LNCaP clone FGC (cell line): ENCODE results near the gene NOD2.
A peak's percentile ranks its signal among the peaks of the same experiment; 100 is the strongest.

Experiments
- DNase-seq: peaks from one replicate; pipeline ENCODE4 v3.0.0-alpha.2; 2011; ENCODE audit warnings: low read depth
- H3K4me3 ChIP-seq: 2 replicates; pipeline ENCODE4 v1.5.1; 2011; ENCODE audit warnings: mild to moderate bottlenecking, low read depth, low read length, control low read depth
- TF ChIP-seq, protein P1 (sequence below): IDR thresholded peaks from 2 replicates; pipeline ENCODE4 v1.5.1; 2012; ENCODE audit warnings: mild to moderate bottlenecking; ENCODE audit not compliant: control insufficient read depth, insufficient read depth; ENCODE audit errors: extremely low read depth

The NOD2 gene

DNA sequence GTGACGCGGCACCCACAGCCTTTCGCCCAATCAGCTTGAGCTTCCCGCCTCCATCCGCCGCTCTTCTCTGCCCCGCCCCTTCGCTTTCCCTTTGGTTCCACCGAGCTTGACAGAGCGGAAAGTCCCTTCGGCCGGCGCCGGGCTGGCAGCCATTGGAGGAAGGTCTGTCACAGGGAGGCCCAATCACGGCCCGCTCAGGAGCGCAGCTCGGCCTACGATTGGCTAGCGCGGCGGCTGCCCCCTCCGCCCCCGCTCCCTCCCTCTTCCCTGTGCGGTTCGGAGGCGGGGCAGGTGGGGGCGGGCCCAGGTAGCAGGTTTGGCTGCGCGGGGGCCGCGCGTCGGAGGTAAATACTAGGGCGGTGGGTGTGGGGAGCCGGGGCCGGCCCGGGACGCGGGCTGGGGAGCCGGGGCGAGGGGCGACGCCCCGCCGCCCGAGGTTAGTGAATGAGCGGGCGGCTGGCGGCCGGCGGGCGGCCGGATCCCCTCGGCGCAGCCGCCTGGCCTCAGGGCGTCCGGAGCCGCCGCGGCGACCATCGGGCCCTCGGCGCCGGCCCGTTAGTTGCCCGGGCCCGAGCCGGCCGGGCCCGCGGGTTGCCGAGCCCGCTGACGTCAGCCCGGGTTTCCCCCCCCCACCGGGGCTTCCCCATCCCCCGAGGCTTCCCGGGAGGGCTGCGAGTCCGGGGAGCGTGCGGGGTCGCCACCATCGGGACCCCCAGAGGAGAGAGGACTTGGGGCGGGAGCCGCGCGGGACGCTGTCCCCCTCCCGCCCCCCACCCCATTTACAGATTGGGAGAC lies 48.6 kb downstream of the NOD2 start, which contains the start of gene CYLD:
CYLD (plus strand) TSS at position 306 of the 795 bp plus-strand sequence. CDS start 7,613 bp downstream, outside the sequence.
- DNase-seq = peak; percentile 98
- peak within 1 kb of the TSS; percentile 66 for H3K4me3 ChIP-seq
- TF ChIP-seq, protein P1, sequence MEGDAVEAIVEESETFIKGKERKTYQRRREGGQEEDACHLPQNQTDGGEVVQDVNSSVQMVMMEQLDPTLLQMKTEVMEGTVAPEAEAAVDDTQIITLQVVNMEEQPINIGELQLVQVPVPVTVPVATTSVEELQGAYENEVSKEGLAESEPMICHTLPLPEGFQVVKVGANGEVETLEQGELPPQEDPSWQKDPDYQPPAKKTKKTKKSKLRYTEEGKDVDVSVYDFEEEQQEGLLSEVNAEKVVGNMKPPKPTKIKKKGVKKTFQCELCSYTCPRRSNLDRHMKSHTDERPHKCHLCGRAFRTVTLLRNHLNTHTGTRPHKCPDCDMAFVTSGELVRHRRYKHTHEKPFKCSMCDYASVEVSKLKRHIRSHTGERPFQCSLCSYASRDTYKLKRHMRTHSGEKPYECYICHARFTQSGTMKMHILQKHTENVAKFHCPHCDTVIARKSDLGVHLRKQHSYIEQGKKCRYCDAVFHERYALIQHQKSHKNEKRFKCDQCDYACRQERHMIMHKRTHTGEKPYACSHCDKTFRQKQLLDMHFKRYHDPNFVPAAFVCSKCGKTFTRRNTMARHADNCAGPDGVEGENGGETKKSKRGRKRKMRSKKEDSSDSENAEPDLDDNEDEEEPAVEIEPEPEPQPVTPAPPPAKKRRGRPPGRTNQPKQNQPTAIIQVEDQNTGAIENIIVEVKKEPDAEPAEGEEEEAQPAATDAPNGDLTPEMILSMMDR = no peak

DNA sequence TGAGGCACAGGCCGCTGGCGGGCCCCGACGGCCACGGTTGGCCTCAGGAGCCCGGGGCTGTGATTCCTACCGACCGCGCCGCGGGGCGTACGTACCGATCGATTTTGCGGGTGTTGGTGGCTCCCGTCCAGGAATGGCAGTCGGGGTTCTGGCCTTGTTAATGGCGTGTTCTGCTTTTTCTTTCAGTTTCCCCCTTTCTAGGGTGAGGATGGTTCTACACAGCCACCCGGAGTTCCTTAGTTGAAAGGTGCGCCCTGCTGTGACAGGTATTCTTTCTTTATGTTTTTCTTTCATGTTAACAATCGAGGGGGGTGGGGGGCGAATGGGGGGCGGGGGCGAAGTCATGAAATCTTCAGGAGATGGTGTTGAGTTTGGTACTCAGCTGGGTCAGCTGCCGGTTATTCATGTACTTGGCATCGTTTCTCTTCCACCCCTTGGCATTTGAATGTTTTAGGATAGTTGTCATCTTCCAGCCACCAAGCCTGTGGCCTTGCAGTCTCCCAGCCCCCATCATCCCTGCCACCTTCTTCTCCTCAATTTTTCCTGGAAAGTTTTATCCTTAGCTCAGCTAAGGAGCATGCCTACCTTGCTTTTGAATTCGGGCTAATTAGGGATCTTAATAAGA lies 49.3 kb downstream of the NOD2 start:
- peak overlapping the region; percentile 66 for H3K4me3 ChIP-seq
- TF ChIP-seq, protein P1 = no peak
- DNase-seq = no peak

DNA sequence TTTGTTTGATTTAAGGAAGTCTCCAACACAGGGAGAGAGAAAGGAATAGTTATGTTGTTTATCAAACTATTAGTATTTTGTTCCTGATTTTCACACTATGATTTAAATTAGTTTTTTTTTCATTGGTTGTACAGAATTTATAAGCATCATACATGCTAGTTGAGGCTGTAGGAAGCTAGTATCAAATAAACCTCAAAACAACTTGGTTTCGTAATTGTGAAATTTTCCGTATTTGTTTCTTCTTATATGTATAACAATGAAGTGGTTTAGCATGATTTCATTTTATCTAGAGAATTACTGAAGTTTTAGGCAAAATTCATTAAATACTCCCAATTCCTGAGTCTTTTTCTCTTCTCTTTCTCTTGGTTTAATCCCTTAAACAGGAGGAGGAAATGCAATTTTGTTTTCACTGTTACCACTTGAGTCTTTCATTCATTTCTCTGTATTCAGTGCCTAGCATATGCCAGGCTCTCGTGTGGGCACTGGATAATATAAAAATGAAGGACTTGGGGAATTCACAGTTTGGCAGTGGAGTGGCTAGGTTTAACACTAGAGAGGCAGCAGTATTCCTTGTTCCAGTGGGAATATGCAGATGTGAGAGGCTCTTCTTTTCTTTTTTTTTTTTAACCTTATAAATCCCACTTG lies 50.3 kb downstream of the NOD2 start:
- no peak overlapping the region for H3K4me3 ChIP-seq
- TF ChIP-seq, protein P1 = no peak
- no peak for DNase-seq

DNA sequence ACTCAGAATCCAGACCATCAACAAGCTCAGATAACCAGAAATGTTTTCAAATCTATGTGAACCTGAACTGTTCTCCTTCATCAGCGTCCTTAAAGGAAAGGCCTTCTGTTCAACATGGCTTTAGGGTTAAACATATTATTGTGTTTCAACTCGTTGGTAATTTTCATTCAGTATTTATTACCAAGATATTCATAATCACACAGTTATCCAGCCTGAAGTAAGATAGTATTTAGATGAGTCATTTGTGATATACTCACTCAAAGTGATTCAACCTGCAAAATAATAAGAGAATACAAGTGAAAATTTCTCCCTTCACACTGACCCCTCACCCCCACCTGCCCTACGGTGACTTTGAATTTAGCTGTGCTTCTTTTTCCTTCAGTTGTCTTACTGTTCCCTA lies 51.5 kb downstream of the NOD2 start:
- H3K4me3 ChIP-seq = no peak overlapping the region
- no peak for DNase-seq
- TF ChIP-seq, protein P1 = no peak

DNA sequence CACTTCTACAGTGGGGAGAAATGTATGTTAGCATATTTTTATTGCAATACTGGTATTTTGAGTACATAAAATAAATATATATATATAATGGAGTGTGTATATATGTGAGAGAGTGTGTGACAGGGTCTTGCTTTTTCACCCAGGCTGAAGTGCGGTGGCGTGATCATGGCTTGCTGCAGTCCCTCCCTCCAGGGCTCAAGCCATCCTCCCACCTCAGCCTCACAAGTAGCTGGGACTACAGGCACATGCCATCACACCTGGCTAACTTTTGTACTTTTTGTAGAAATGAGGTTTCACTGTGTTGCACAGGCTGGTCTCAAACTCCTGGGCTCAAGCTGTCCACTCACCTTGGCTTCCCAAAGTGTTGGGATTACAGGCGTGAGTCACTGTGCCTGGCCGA lies 52.5 kb downstream of the NOD2 start:
- DNase-seq = no peak
- H3K4me3 ChIP-seq = no peak overlapping the region
- TF ChIP-seq, protein P1 = no peak

DNA sequence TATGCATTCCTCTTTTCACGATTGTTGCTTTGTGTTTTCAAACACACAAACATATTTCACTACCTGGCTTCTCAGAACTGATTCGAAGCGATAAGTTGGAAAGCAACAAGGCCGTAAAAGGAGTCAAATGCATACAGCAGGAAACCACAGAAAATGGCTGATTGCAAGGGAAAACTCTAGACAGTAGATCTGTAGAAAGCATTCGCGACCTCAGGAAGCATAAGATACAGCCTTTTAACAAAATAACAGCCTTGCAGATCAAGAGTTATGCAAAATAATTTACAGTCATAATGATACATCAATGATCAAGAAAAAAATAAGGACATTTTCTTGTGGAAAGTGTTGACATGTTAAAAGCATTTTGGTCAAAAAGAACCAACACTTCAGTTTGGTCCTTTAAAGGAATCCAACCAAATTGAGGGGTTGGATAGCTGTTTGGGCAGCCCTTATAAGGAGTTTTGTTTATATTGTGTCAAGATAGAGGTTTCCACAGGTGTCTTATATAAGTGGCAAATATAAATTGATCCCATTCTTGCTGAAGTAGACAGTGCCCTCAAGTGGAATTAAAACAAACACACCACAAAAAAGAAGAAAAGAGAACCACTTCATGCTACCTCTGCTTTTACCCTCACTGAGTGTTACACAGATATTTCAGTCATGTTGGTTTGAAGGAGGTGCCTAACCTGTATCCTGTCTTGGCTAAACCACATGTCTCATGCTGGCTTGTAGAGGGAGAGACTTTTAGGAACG lies 54.0 kb downstream of the NOD2 start:
- DNase-seq = no peak
- no peak overlapping the region for H3K4me3 ChIP-seq
- TF ChIP-seq, protein P1 = peak; percentile 52
